Suppressor macrophage treated with lipopolysaccharide for 4 hours (primary cell): ENCODE measurements around the gene SLC5A12.
"Not testable (repeated sequence)": the region's sequence is repeated elsewhere in the genome, so short reads cannot be mapped to it uniquely, and the experiment has no call there.

Experiments used
- DNase-seq: peaks from one replicate; pipeline ENCODE4 v3.0.0-alpha.2; 2020

The SLC5A12 gene

DNA sequence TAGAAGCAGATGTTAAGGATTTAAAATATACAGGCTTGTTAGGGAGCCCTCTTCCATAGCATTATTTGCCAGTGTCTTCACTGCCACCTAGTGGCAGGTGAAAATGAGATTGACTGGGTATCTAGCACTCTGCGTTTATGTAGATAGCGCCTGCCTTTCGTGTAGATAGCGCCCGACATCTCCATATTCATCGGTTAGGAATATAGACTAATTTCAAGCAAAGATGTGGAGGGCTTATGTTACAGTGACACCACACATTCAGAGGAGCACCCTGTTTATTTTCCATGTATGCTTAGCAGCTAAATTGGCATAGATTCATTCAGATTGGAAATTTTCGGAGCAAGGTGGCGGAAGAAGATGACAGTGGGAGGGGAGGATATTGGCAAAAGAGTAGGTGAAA is 72.0 kb downstream of the SLC5A12 start:
- peak; percentile 61 for DNase-seq

- DNase-seq: not testable (repeated sequence)
These were observed 78.5 kb downstream of the SLC5A12 start for GRCh38 chr11:26643314-26643713.

DNA sequence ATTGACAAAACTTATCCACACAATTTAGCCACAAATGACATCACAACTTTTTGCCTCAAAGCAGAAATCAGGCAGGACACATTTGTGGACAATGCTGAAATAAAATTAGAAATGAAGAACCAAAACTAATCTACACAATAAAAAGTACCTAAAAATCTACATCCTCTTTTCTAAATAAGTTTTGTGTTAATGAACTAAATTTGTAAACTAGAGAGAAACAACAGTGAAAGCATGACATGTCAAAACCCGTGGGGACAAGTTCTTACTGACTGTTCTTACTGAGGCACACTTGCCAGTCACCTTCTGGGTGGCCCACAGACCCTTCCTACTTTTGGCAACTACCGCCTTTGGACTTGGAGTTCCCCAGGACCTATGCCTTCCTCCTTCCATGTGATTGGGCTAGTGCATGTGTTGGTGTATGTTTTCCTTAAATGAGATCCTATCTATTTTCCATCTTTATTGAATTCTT is 89.1 kb downstream of the SLC5A12 start:
- no peak for DNase-seq

- no peak for DNase-seq
These were observed 95.5 kb downstream of the SLC5A12 start for GRCh38 chr11:26626346-26626745.

DNA sequence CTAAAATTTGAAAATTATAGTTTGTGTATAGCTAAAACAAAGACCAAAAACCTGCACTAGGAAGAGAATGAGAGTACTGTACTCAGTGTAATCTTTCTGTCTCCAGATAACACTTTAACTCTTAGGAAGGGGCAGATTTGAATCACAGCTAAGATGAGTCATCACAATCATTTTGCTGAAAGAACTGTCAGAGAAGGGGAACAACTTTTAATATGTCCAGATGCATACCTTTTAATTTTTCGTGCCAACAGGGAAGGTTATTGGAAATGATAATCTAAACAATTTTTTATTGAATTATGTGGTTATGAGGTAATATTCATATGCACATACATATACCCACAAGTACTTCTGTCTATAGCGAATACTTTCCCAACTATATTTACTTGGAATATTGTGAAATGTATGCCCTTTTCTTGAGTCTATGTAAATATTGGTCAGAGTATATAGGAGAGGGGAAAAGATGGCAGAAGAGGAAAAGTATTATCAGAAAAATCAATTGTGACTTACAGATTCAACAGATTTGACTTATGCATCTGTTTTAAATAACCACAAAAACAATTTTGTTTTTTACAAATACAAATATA is 98.7 kb downstream of the SLC5A12 start:
- no peak for DNase-seq

DNA sequence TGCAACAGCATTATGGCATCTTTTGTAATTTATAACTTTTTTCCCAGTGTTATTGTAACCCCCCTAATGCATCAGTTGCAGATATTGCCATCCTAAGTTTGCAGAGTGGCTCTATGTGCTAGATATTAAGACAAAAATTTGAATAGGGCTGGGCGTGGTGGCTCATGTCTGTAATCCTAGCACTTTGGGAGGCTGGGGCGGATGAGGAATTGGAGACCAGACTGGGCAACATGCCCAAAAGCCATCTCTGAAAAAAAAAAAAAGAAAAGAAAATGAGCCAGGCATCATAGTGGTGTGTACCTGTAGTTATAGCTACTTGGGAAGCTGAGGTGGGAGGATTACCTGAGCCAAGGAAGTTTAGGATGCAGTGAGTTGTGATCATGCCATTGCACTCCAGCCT is 99.7 kb downstream of the SLC5A12 start:
- DNase-seq: no peak

DNA sequence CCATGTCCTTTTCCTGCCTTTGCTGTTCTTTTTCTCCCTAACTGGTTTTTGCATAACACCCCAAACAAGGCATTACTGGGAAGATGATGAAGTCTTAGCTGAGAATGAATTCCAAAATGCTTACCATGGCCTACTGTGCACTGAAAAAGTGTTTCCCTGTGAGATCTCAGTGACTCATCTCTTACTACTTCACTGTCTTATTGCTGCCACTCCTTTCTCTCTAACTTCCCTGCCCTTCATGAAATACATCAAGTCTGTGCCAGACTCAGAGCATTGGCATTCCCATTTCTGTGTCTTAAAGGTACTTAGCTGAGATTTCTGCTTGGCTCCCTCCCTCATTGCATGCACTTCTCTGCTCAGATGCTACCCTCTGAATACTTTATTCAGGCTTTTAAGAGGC is 100.7 kb downstream of the SLC5A12 start:
- DNase-seq: no peak

- DNase-seq: no peak
These were observed 101.4 kb downstream of the SLC5A12 start for GRCh38 chr11:26620282-26621045.

DNA sequence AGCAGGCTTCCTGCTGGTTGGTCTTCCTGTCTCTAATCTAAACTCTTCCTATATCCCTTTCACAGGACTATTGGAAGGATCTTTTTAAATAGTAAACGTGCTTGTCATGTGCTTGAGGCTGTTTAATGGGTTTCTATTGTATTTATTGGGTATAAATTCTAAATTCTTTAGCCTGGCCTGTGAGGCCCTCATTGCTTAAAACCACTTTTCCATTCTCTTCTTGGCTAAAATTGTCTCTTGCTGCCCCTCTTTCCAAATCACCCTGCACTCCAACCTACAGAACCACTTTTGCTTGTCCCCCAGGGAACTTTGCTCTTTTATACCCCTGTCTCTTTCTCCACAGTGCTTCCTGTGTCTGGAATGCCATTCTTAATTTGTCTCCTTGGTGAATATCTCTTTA is 103.4 kb downstream of the SLC5A12 start:
- no peak for DNase-seq
